GM21576 (cell line): ENCODE data around the gene MGARP.
"Not testable (repeated sequence)": the region's sequence is repeated elsewhere in the genome, so short reads cannot be mapped to it uniquely, and the experiment has no call there.

Experiments
- ATAC-seq: cut with Tn5 transposase; IDR thresholded peaks from one replicate; pipeline ENCODE4 v1.9.1; 2021; ENCODE audit warnings: mild to moderate bottlenecking, moderate library complexity; ENCODE audit not compliant: unreplicated experiment

Gene MGARP

DNA sequence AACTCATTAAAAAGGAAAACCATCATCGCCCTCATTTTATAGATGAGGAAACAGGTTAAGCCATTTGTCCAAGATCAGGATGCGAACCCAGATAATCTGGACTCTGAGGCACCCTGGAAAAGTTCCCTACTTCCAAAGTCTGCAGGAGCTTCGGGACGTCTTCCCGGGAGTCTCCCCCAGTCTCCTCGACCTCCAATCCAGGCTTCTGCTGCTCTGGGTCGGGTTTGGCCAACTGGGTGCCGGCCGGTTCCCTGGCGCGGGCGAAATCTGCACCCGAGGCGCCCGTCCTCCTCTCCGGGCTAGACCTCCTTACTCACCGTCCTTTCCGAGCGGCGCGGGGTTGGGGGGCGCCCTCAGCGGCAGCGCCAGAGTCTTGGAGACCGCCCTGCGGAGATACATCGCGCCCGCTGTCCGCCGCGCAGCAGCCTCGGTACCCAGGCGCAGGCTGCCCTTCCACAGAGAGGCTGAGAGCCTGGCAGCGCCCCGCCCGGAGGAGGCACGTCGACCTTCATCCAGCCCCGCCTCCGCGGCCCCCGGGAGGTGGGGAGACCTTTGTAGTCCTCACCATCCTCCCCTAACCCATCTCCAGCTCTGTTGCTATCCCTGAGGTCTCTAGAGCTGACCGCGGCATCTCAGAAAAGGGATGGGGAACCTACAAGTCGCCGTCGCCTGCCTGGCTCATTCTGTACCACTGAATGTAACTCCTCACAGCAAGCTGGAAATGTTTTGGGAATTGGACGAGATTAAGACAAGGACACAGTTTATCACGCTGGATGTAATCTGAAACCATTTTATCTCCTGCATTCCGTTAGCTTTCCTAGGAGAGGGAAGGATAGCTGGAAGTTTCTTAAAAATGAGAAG lies at the start of gene MGARP:
Gene MGARP (minus strand): TSS at position 466 of the 861 bp plus-strand sequence. CDS start 67 bp downstream, at position 399.
- no peak for ATAC-seq

- ATAC-seq, result no peak
Measured at GRCh38 chr4:139329665-139330200, 49.7 kb upstream of the MGARP start.

- ATAC-seq, result no peak
Measured at GRCh38 chr4:139324620-139325019, 44.6 kb upstream of the MGARP start.

- not testable (repeated sequence) for ATAC-seq
Measured at GRCh38 chr4:139322541-139322940, 42.5 kb upstream of the MGARP start.

- ATAC-seq, result not testable (repeated sequence)
Measured at GRCh38 chr4:139322070-139322469, 42.0 kb upstream of the MGARP start.

- no peak for ATAC-seq
Measured at GRCh38 chr4:139319571-139319970, 39.5 kb upstream of the MGARP start.

DNA sequence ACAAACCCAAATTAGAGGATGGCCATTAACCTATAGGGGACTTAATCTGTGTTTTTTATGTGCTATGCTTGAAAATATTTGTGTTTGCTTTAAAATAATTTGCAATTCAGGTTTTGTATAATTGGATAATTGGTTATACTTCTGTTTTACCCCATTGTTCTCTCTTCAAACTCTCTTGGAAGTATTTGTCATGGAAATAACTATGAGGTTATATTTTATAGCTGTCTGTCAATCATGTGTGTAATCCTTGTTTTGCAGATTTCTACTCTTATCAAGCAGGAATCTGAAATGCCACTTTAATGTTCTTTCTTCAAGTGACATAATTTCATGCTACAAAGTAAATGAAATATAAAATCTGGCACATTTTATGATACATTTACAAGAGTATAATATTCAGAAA lies 37.6 kb upstream of the MGARP start:
- no peak for ATAC-seq

- ATAC-seq, result no peak
Measured at GRCh38 chr4:139316733-139317132, 36.7 kb upstream of the MGARP start.

- ATAC-seq, result peak; percentile 72
Measured at GRCh38 chr4:139315221-139315675, 35.2 kb upstream of the MGARP start.

DNA sequence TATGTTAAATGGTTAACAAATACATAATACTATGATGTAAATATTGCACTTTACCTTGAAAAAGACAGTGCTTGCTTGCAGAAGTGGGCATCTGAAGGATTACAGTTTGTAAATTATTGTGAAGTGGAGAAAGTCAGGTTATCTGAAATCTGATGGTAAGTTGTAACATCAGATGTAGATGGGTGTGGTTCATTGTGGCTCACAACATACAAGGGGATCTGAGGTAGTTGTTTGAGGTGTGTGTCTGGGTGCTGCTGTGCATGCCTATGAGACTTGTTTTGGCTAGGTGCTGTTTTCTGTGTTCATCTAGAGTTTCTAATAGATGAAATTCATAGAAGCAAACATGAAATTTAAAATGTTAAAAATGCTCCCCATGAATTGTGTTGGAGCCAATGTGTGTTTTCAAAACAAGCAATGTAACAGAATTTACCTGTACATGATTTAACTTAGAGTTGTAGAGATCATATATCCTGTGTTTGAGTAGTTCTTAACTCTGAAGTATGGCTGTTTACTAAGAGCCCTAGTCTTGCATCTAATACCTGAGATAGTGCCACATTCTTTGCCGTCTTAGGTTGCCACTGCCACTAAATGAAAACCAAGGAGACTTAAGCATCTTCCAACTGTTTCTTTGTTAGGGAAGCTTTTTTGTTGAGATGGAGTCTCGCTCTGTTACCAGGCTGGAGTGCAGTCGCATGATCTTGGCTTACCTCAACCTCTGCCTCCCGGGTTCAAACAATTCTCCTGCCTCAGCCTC lies 34.2 kb upstream of the MGARP start:
- ATAC-seq, result no peak

GRCh38 chr4:139313414-139313813 lies 33.4 kb upstream of the MGARP start:
- not testable (repeated sequence) for ATAC-seq

DNA sequence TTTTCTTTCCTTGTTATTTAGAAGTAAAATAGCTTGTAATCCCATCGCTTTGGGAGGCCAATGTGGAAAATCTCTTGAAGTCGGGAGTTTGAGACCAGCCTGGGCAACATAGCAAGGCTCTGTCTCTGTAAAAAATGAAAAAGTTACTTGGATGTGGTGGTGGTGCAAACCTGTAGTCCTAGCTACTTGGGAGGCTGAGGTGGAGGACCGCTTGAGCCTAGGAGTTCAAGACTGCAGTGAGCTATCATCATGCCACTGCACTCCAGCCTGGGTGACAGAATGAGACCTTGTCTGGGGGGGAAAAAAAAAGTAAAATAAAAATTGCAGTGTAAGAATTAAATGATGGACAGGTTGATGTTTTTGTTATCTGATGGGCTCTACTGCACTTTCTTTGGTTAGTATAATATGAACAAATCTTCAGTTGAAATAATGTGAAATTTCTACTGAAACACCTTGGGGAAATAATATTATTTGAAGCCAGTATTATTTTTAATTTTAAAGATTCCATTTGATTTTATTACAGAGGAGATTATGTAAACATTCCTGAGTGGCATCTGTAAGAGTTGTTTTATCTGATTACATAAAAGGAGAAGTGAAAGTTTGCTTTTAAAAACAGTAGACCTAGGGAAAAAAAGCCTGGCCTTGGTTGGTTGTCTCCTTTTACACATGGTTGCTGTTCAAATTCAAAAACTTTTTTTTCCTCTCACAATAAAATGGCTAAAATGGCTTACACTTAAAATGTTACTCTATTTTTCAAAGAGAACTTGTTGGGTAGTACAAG lies 32.7 kb upstream of the MGARP start:
- no peak for ATAC-seq

DNA sequence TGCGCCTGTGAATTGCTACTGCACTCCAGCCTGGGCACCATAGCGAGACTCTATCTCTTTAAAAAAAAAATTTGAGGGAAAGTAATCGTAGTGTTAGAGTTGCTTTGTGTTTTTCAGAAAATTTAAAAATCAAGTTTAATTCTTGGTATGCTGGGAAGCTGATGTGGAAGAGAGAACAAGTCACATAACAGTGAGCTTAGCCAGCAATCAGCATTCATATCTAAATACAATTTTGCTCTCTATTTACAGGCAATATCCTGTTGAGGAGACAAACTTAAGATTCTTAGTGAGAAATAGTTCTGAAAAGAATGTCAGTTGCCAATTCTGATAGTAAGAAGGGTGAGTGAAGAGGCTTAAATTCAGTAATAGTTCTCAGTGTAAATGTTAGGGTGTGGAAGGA lies 31.9 kb upstream of the MGARP start:
- no peak for ATAC-seq

DNA sequence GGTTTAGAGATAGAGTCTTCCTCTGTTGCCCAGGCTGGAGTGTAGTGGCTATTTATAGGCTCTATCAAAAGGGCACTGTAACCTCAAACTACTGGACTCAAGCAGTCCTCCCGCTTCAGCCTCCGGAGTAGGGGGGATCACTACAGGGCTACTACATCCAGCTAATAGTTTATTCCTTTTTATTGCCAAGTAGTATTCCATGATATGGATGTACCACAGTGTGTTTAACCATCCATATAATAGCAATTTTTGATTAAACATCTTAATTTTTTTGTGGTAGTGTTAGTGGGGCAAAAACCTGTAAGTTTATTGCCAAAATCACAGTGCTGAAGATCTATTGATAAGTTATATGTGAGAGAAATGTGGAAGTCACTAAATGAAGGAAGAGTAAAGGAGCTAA lies 24.9 kb upstream of the MGARP start:
- ATAC-seq, result no peak

GRCh38 chr4:139301821-139302611 lies 22.0 kb upstream of the MGARP start, which contains the start of gene NDUFC1:
NDUFC1 (minus strand) TSS chr4:139302477; CDS start chr4:139295798, 6,679 bp downstream.
- peak; percentile 47 for ATAC-seq

- ATAC-seq, result peak; percentile 84
Measured at GRCh38 chr4:139301113-139301820, 21.2 kb upstream of the MGARP start, which contains the start of gene NAA15. NAA15 (plus strand) TSS chr4:139301505; CDS start chr4:139301778, 273 bp downstream.

- ATAC-seq, result peak; percentile 4
Measured at GRCh38 chr4:139300431-139301112, 20.5 kb upstream of the MGARP start.

GRCh38 chr4:139299536-139299935 lies 19.5 kb upstream of the MGARP start:
- ATAC-seq, result no peak

DNA sequence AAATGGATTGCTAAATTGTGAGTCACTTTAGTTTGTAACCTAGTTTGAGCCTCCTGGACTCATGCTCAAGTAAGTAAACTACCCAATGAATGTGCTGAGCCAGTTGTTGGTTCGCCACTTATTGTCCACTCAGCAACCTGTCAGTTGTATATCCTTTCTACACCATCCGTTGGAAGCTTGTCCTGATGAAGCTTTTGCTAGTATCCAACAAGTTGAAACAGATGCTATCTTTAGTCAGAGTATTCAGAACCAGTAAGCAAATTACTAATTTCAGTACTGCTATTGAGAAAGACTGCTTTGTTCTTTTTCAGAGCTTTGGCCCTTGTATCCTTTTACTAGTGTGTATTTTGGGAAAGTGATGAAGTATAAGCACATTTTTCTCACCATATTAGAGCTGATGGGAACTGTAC lies 17.0 kb upstream of the MGARP start:
- no peak for ATAC-seq
